ENCODE data around the gene SAP30BP. TPM values are rescaled to one million over a fixed set of nuclear protein-coding genes. Genes with fewer than 3 reads are reported as not detected.

Gene SAP30BP
- total and polyA plus RNA-seq, 2 of the 13 experiments (the other 11 are each of a cell fraction or from before 2014, with no cell fraction given): 67.7 to 99.4 TPM

GRCh38 chr17:75704963-75705875, 38.1 kb downstream of the SAP30BP start:
- Histone ChIP-seq H3K4me2 (ENCODE audit: low read depth, low read length) (no peak overlapping the region), H3K4me3 (replicated peaks in 1 of 3; ENCODE audit: insufficient read depth in 1 of 3, low read depth in 2 of 3, low read length in 3 of 3) (no peak overlapping the region), H3K79me2 (ENCODE audit: insufficient read depth, low read length) (no peaks in the 10 kb centered on the region), H3K4me1 (ENCODE audit: insufficient read depth, low read length) (peaks cover 6% of the 10 kb centered on the region), H3K36me3 (replicated peaks in 1 of 2; ENCODE audit: control insufficient read depth in 1 of 2, insufficient read depth in 2 of 2, low read length in 2 of 2) (peaks cover 53 to 75% of the 10 kb centered on the region in 2 experiments), H3K9ac (ENCODE audit: insufficient read depth, low read depth, low read length) (no peak overlapping the region), H3K27me3 (ENCODE audit: control insufficient read depth in 1 of 2, insufficient read depth in 2 of 2, low read length in 2 of 2) (no peaks in the 10 kb centered on the region), H2AFZ (ENCODE audit: low read length) (no peak overlapping the region), H4K20me1 (ENCODE audit: insufficient read depth, low read length) (no peaks in the 10 kb centered on the region), H3K27ac (ENCODE audit: extremely low read length, insufficient read depth, low read length) (no peak overlapping the region), H3K9me3 (ENCODE audit: low read length) (no peaks in the 10 kb centered on the region)
- no TSS peak for BruUV-seq (replicated peaks)
- FAIRE-seq (no peak), DNase-seq (ENCODE audit: low spot score) (no peak), ATAC-seq (no peak)
- POLR2A ChIA-PET: no interaction called here
- in situ Hi-C loops (cut with HindIII; ENCODE audit: extremely low pct_ligation_motif_present, low pct_unique_long_range_greater_than_20kb): no loop called here
- CTCF ChIA-PET (ENCODE audit: low intra/inter-chr PET ratio, low total read pairs): no interaction called here
- TF ChIP-seq ZNF644 (CRISPR knock-in tag; IDR thresholded peaks at IDR 0.05; ENCODE audit: low read depth) (no peak), ZGPAT (CRISPR knock-in tag; IDR thresholded peaks at IDR 0.05) (no peak), PHF8 (CRISPR knock-in tag; IDR thresholded peaks at IDR 0.05) (no peak), RBM22 (optimal IDR thresholded peaks at IDR 0.05; ENCODE audit: low read length) (peak; percentile 31), ZNF687 (CRISPR knock-in tag; IDR thresholded peaks at IDR 0.05) (0 out of 2 replicates have a peak, but pooled peaks have one; percentile 10), BRD4 (CRISPR knock-in tag; IDR thresholded peaks at IDR 0.05) (no peak), AGO2 (optimal IDR thresholded peaks at IDR 0.05; ENCODE audit: low read depth, low read length) (peak; percentile 78)
- intact Hi-C loops (cut with micrococcal nuclease; ENCODE audit: unreplicated experiment): no loop called here
- 97% methylated on average over 23 of the region's 27 CpGs for WGBS (ENCODE audit: low lambda C conversion rate)
